CD4-positive, alpha-beta T cell (primary cell): ENCODE results near the gene COX7A2L. TPM values are rescaled to one million over a fixed set of nuclear protein-coding genes. Genes with fewer than 3 reads are reported as not detected.

Source experiments
- ATAC-seq: fragments of 200-7000 bp; cut with Tn5 transposase; one replicate; pipeline ENCODE4 v1.10.0; 2022; ENCODE audit warnings: mild to moderate bottlenecking; ENCODE audit not compliant: poor library complexity
- CTCF ChIA-PET: fragments of 350-600 bp; sonication (Branson Sonifier 250); formaldehyde crosslinking; loops from one replicate; lab custom pipeline; 2021; ENCODE audit warnings: antibody characterized with exemption, inconsistent platforms; lab: Charles Lee
- POLR2A ChIA-PET: fragments of 350-600 bp; sonication (Branson Sonifier 250); formaldehyde crosslinking; loops from one replicate; lab custom pipeline; 2021; ENCODE audit warnings: antibody characterized with exemption, inconsistent platforms; lab: Charles Lee
- DNase-seq, 14 experiments: peaks; one replicate each; pipeline ENCODE4 v3.0.0-alpha.2; 2013 to 2020; ENCODE audit warnings: mixed read lengths in 2 of 14
- H3K27ac ChIP-seq, 2 donors: one replicate each; pipeline versions ENCODE4 v1.5.1 to v1.7.0; 2013; ENCODE audit warnings: low read length in 2 of 2, low read depth in 1 of 2, mild to moderate bottlenecking in 1 of 2
- H3K27me3 ChIP-seq, 2 experiments: 1 replicate in 1 of 2; 2 replicates in 1 of 2; pipeline versions ENCODE4 v1.6.1 to v1.7.0; 2013; ENCODE audit warnings: low read length in 2 of 2, control low read depth in 1 of 2, mild to moderate bottlenecking in 1 of 2, moderate library complexity in 1 of 2; ENCODE audit not compliant: insufficient read depth in 2 of 2, control insufficient read depth in 1 of 2
- H3K36me3 ChIP-seq: one replicate; pipeline ENCODE4 v1.6.1; 2013; ENCODE audit warnings: low read length, control low read depth; ENCODE audit not compliant: insufficient read depth
- H3K4me1 ChIP-seq: one replicate; pipeline ENCODE4 v1.6.1; 2013; ENCODE audit warnings: low read length, control low read depth; ENCODE audit not compliant: insufficient read depth
- H3K4me3 ChIP-seq: one replicate; pipeline ENCODE4 v1.5.1; 2013; ENCODE audit warnings: mild to moderate bottlenecking, low read length, moderate library complexity
- H3K9me3 ChIP-seq, 2 experiments: 1 replicate in 1 of 2; 2 replicates in 1 of 2; pipeline versions ENCODE4 v1.6.1 to v1.7.0; 2013; ENCODE audit warnings: low read length in 2 of 2, mild to moderate bottlenecking in 2 of 2, control low read depth in 1 of 2, moderate library complexity in 1 of 2; ENCODE audit not compliant: control insufficient read depth in 1 of 2, insufficient read depth in 1 of 2
- H3K27ac Mint-ChIP-seq: one replicate; pipeline ENCODE4 v1.8.0; 2020; ENCODE audit warnings: mixed read lengths
- H3K27me3 Mint-ChIP-seq: one replicate; pipeline ENCODE4 v1.8.0; 2021; ENCODE audit warnings: mixed read lengths
- H3K36me3 Mint-ChIP-seq: one replicate; pipeline ENCODE4 v1.8.0; 2021; ENCODE audit warnings: low read depth, mixed read lengths
- H3K4me1 Mint-ChIP-seq: one replicate; pipeline ENCODE4 v1.8.0; 2021; ENCODE audit warnings: low read depth, mixed read lengths
- H3K4me3 Mint-ChIP-seq: one replicate; pipeline ENCODE4 v1.8.0; 2020; ENCODE audit warnings: mild to moderate bottlenecking, mixed read lengths
- H3K9me3 Mint-ChIP-seq: one replicate; pipeline ENCODE4 v1.8.0; 2020; ENCODE audit warnings: mixed read lengths
- intact Hi-C, 2 experiments: fragments of 100-400 bp; cut with DNase I in 1 of 2; cut with micrococcal nuclease in 1 of 2; formaldehyde crosslinking; loops; one replicate each; pipeline versions ENCODE4 v1.15.1 to v1.9.0; 2023 to 2025; cut with DNase I, micrococcal nuclease
- total RNA-seq, 174 experiments: library from RNA in 2 of 174; stranded (reverse) in 2 of 174; gene quantifications; one replicate each; pipeline ENCODE4 v1.2.3 and lab custom pipeline; 2021 to 2026
- TF ChIP-seq, protein P1 (sequence below): fragments of 200-600 bp; IDR thresholded peaks from one replicate; pipeline ENCODE4 v1.8.0; 2022; ENCODE audit warnings: antibody characterized with exemption, mild to moderate bottlenecking

The COX7A2L gene
- total RNA-seq, 2 experiments from 2014 or later = 51.3 to 57.3 TPM

DNA sequence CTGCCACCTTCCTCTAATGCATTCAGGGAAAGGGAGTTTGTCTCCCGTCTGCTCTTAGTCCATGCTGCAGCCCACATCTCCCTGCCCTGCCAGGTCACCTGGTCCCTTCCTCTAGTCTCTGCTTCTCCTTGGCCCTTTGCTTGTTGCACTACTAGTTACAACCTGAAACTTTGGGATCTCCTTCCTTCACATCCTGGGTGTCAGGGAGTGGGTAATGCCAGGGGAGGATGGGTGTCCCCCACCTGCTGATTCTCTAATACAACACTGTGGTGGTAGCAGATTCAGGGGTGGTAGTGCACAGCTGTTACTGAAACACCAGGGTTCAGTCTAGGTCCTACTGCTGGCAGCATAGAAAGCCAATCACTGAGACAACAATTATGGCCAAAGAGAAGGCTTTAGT lies 31.2 kb upstream of the COX7A2L start:
- no peak overlapping the region for H3K4me3 ChIP-seq
- H3K9me3 ChIP-seq = no peaks in the 10 kb centered on the region
- H3K4me1 Mint-ChIP-seq = no peaks in the 10 kb centered on the region
- H3K9me3 Mint-ChIP-seq = no peaks in the 10 kb centered on the region
- H3K4me1 ChIP-seq = no peaks in the 10 kb centered on the region
- no peak overlapping the region for H3K4me3 Mint-ChIP-seq
- H3K27ac ChIP-seq = no peak overlapping the region
- ATAC-seq (no peak), DNase-seq (no peak)
- no peaks in the 10 kb centered on the region for H3K27me3 ChIP-seq
- H3K27ac Mint-ChIP-seq = no peak overlapping the region
- no peaks in the 10 kb centered on the region for H3K36me3 ChIP-seq
- H3K27me3 Mint-ChIP-seq = no peaks in the 10 kb centered on the region
- no peaks in the 10 kb centered on the region for H3K36me3 Mint-ChIP-seq
- ChIA-PET POLR2A (no interaction called here), CTCF (no interaction called here)
- TF ChIP-seq, protein P1, sequence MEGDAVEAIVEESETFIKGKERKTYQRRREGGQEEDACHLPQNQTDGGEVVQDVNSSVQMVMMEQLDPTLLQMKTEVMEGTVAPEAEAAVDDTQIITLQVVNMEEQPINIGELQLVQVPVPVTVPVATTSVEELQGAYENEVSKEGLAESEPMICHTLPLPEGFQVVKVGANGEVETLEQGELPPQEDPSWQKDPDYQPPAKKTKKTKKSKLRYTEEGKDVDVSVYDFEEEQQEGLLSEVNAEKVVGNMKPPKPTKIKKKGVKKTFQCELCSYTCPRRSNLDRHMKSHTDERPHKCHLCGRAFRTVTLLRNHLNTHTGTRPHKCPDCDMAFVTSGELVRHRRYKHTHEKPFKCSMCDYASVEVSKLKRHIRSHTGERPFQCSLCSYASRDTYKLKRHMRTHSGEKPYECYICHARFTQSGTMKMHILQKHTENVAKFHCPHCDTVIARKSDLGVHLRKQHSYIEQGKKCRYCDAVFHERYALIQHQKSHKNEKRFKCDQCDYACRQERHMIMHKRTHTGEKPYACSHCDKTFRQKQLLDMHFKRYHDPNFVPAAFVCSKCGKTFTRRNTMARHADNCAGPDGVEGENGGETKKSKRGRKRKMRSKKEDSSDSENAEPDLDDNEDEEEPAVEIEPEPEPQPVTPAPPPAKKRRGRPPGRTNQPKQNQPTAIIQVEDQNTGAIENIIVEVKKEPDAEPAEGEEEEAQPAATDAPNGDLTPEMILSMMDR = no peak
- intact Hi-C loops = no loop called here

GRCh38 chr2:42390401-42390969 lies 29.5 kb upstream of the COX7A2L start:
- DNase-seq (no peak), ATAC-seq (no peak)
- POLR2A ChIA-PET = no interaction called here
- Mint-ChIP-seq H3K4me1 (no peaks in the 10 kb centered on the region), H3K36me3 (no peaks in the 10 kb centered on the region), H3K27me3 (no peaks in the 10 kb centered on the region), H3K4me3 (no peak overlapping the region), H3K27ac (no peak overlapping the region), H3K9me3 (no peaks in the 10 kb centered on the region)
- Histone ChIP-seq H3K4me3 (no peak overlapping the region), H3K4me1 (no peaks in the 10 kb centered on the region), H3K36me3 (no peaks in the 10 kb centered on the region), H3K27ac (no peak overlapping the region), H3K27me3 (no peaks in the 10 kb centered on the region), H3K9me3 (no peaks in the 10 kb centered on the region)
- intact Hi-C loops = no loop called here
- CTCF ChIA-PET = no interaction called here
- TF ChIP-seq, protein P1 = no peak

GRCh38 chr2:42386682-42387081 lies 25.7 kb upstream of the COX7A2L start:
- intact Hi-C loops = no loop called here
- Histone ChIP-seq H3K27ac (no peak overlapping the region), H3K4me3 (no peak overlapping the region), H3K27me3 (no peaks in the 10 kb centered on the region), H3K9me3 (peaks cover 0 to 5% of the 10 kb centered on the region in 2 experiments), H3K4me1 (no peaks in the 10 kb centered on the region), H3K36me3 (no peaks in the 10 kb centered on the region)
- peak in 1 of 14 experiments; percentile 9 for DNase-seq
- Mint-ChIP-seq H3K36me3 (no peaks in the 10 kb centered on the region), H3K4me3 (no peak overlapping the region), H3K4me1 (no peaks in the 10 kb centered on the region), H3K9me3 (no peaks in the 10 kb centered on the region), H3K27ac (no peak overlapping the region), H3K27me3 (no peaks in the 10 kb centered on the region)
- TF ChIP-seq, protein P1 = no peak
- POLR2A ChIA-PET = interaction anchor here (0.7 kb wide), 1 partner anchor 255 kb away, joined by 3 read pairs; no protein-coding TSS in a partner anchor
- CTCF ChIA-PET = interaction anchor here (0.8 kb wide), 1 partner anchor 560 kb away, joined by 3 read pairs; no protein-coding TSS in a partner anchor
- ATAC-seq = no peak
